ENCODE data around the gene INTS1.
A peak's percentile ranks its signal among the peaks of the same experiment; 100 is the strongest.

Gene INTS1, protein sequence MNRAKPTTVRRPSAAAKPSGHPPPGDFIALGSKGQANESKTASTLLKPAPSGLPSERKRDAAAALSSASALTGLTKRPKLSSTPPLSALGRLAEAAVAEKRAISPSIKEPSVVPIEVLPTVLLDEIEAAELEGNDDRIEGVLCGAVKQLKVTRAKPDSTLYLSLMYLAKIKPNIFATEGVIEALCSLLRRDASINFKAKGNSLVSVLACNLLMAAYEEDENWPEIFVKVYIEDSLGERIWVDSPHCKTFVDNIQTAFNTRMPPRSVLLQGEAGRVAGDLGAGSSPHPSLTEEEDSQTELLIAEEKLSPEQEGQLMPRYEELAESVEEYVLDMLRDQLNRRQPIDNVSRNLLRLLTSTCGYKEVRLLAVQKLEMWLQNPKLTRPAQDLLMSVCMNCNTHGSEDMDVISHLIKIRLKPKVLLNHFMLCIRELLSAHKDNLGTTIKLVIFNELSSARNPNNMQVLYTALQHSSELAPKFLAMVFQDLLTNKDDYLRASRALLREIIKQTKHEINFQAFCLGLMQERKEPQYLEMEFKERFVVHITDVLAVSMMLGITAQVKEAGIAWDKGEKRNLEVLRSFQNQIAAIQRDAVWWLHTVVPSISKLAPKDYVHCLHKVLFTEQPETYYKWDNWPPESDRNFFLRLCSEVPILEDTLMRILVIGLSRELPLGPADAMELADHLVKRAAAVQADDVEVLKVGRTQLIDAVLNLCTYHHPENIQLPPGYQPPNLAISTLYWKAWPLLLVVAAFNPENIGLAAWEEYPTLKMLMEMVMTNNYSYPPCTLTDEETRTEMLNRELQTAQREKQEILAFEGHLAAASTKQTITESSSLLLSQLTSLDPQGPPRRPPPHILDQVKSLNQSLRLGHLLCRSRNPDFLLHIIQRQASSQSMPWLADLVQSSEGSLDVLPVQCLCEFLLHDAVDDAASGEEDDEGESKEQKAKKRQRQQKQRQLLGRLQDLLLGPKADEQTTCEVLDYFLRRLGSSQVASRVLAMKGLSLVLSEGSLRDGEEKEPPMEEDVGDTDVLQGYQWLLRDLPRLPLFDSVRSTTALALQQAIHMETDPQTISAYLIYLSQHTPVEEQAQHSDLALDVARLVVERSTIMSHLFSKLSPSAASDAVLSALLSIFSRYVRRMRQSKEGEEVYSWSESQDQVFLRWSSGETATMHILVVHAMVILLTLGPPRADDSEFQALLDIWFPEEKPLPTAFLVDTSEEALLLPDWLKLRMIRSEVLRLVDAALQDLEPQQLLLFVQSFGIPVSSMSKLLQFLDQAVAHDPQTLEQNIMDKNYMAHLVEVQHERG (N-terminal part only)

GRCh38 chr7:1503816-1504775, at the start of gene INTS1:
Gene INTS1, minus strand, starts transcription at chr7:1504389. Its CDS starts 429 bp downstream, at chr7:1503960.
- DNase-seq, result peak; percentile 84

DNA sequence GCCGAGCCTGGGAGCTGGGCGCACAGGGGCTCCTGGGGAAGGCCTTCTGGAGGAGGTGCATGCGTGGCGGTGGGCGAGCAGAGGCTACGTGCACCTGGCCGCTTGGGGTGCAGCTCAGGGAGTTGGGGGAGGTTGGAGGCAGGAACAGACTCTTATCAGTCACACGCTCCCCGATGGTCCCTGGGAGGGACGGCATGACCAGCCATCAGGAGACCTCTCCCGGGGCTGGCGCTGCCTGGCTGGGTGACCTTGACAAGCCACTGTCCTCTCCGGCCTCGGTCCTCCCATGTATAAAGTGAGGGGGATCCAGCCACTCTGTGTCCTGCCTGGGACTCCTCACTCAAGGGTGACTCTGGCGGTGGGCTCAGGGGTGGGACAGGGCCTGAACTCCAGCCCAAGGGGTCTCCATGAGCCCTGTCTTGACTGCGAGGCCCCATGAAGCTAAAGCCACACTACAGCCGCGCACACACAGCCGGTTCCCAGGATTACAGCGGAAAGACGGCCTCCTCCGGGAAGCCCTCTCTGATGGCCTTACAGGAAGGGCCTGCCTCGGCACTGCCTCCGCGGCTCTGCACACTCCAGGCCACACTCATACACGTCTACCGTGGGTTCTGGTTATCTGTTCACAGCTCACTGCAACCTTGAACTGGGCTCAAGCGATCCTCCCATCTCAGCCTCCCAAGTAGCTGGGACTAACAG, 49.5 kb upstream of the INTS1 start:
- no peak for DNase-seq

GRCh38 chr7:1552200-1552599, 48.0 kb upstream of the INTS1 start:
- no peak for DNase-seq

DNA sequence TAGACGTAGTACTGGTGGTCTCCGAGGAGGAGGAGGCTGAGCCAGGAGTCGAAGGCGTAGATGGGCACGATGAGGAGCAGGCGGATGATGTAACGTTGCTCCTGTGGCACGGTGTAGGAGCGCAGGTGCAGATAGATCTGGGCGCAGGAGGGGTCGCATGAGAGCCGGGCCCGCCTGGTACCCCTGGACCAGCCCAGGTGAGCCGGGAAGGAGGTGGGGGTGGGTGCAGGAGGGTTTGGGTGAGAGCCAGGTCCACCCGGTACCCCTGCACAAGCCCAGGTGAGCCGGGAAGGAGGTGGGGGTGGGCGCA, 46.6 kb upstream of the INTS1 start:
- DNase-seq, result no peak

GRCh38 chr7:1550005-1550845, 46.0 kb upstream of the INTS1 start:
- no peak for DNase-seq

DNA sequence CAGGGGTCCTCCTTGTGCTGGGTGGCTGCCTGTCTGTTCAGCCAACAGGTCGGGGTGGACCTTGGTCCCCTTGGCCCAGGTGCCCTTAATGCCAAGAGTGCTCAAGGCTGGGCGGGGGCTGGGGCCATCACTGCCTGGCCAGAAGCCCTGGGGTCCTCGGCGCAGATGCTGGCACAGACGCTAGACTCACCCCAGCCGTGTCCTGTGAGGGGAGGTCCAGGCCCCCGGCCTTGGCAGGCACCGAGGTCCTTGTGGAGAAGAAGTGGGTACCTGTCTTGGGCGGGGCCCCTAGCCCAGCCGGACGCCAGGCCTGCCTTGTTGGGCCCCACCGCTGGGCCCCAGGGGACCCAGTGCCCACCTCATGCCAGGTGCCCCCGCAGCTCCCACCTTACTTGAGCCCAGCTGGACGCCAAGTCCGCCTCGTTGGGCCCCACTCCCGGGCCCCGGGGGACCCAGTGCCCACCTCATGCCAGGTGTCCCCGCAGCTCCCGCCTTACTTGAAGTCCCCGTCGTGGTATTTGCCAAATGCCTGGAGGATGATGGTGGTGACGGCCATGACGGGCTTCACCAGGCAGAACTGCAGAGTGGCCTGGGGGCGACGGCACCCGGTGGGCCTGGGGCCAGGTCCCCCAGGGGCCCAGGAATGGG, 45.3 kb upstream of the INTS1 start:
- DNase-seq, result no peak

GRCh38 chr7:1548944-1549343, 44.8 kb upstream of the INTS1 start:
- DNase-seq, result no peak

- DNase-seq, result no peak
These were observed 44.2 kb upstream of the INTS1 start for GRCh38 chr7:1548438-1548831.

- DNase-seq, result no peak
These were observed 43.7 kb upstream of the INTS1 start for GRCh38 chr7:1547777-1548437.

DNA sequence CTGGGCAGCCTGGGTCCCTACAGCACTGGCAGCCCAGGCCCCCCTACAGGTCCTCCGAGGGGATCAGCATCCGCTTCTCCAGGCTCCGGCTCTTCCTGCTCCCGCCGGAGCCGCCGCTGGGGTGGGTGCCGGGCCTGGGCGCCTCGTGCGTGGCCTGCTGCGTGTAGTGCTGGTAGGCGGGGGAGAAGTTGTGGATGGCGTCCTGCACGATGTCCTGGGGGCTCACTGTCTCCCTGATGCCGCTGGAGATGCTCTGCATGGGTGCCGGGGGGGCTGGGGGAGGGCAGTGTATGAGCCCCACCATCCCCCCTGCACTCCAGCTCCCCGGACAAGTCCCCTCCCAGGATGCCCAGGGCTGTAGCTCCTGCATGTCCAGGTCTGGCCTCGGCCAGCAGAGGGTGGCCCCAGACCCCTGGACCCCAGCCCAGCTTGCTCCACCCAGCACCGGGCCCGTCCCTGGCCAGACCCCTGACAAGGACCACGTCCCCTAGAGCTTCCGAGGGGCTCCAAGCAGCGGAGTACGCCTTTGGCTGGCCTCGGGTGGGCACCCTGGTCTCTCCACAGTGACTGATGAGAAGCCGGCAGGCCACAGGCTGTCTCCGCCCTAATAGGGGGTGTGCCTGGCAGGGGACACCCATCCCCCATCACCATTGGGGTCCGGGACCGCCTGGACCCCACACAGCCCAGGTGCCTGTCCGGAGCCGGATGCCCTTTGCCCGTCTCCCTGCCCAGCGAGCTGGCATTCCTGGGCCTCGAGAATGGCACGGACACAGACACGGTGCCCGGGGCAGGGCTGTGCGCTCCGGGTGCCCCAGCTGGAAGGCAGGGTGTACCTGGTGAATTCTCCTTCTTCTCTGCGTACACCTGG, 43.0 kb upstream of the INTS1 start:
- no peak for DNase-seq

DNA sequence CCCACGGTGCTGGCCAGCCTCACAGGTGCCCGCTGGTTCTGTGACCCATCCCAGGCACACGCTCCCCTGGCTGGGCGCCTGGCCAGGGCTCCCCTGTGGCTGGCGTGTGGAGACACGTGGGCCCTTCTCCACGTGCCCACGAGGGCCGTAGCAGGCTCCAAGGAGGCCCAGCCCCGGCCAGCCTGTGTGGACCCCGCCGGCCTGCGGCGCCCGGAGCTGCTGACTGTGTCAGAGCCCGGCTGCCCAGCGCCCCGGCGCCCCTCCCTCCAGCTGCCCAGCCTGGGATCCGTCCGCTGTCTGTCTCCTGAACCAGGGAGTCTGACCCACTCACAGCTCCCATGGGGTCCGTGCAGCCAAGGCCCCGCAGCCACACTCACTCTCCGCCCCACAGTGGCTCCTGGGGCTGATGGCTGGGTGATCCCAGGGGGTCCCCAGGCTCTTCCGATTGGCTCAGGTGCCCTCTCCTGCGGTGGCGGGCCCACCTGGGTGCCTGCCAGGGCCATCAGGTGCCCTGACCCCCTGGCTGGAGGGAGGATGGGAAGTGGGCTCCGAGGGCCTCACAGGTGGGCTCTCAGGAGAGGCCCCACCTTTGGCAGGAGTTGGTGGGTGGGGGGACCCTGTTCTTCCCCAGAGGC, 42.2 kb upstream of the INTS1 start:
- no peak for DNase-seq

- DNase-seq, result no peak
These were observed 41.4 kb upstream of the INTS1 start for GRCh38 chr7:1545417-1546246.

- DNase-seq, result no peak
These were observed 40.8 kb upstream of the INTS1 start for GRCh38 chr7:1544896-1545416.

DNA sequence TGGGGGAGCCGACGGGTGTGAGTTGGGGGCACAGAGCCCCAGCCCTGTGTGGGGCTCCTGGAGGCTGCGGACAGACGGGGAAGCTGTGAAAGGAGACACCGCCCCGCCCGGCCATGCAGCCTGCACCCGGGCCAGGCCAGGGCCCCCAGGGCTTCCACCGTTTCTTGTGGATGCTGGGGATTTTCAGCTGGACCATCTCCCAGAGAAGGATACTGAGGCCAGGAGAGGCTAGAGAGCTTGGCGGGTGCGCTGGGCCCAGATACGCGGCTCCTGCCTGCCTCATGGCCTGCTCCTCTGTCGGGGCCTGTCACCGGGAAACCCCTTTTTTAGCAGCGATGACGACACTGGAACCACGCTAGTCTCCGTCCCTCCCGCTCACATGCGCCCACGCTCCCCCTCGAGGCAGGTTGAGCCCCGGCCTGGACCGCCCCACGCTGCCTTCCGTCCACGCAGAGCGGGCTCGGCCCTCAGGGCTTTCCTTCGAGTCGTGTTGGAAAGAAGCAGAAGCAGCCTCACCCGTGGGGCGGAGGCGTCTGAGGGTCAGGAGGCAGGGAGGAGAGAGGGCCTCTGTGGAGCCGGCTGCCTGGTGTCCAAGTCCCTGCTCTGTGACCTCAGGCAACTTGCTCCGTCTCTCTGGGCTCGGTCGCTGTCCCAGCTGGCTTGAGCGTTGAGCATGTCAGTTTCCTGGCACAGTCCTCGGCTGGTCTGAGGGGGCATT, 40.1 kb upstream of the INTS1 start:
- no peak for DNase-seq

- no peak for DNase-seq
These were observed 39.6 kb upstream of the INTS1 start for GRCh38 chr7:1543826-1544177.

All from DMS 273 treated with DMSO at 0.1 percent for 48 hours (cell line).